A673 (cell line): ENCODE results near the gene DOCK1.

Experiments used
- CTCF ChIP-seq: fragments of 300-800, 200-600 bp; sonication (generic); conservative IDR thresholded peaks from 2 replicates; pipeline ENCODE4 v1.5.1; 2017; ENCODE audit warnings: low read depth, mild to moderate bottlenecking, antibody characterized with exemption, low read length, moderate library complexity, mixed read lengths
- EZH2 ChIP-seq: fragments of 200-600 bp; sonication (generic); IDR thresholded peaks from 2 replicates; pipeline ENCODE4 v1.6.1; 2017; ENCODE audit warnings: borderline replicate concordance, low read depth, mild to moderate bottlenecking, mixed read lengths, antibody characterized with exemption, low read length; ENCODE audit not compliant: poor library complexity, severe bottlenecking

GRCh38 chr10:127485153-127485857, 580.1 kb downstream of the DOCK1 start:
- TF ChIP-seq CTCF = no peak
- TF ChIP-seq EZH2 = no peak
